T-helper 1 cell (primary cell): ENCODE data around the gene TUG1.

Source experiments
- DNase-seq, 5 donors: peaks; one replicate each; pipeline ENCODE4 v3.0.0-alpha.2; 2012 to 2020

TUG1 gene

GRCh38 chr22:31005535-31005934, 36.5 kb downstream of the TUG1 start:
- DNase-seq: no peak

GRCh38 chr22:31019191-31019930, 50.3 kb downstream of the TUG1 start:
- no peak for DNase-seq

- no peak for DNase-seq
These were observed 51.3 kb downstream of the TUG1 start for GRCh38 chr22:31020334-31020733.

GRCh38 chr22:31022516-31022915, 53.5 kb downstream of the TUG1 start:
- DNase-seq: no peak
